Mesendoderm (in vitro differentiated cells): ENCODE results near the gene B3GNT9.

ENCODE experiments used
- DNase-seq: peaks from one replicate; pipeline ENCODE4 v3.0.0; 2013
- H2AK5ac ChIP-seq: 2 replicates; pipeline ENCODE4 v1.6.1; 2013; ENCODE audit warnings: low read length, inconsistent platforms
- H2BK120ac ChIP-seq: 2 replicates; pipeline ENCODE4 v1.6.1; 2013; ENCODE audit warnings: low read depth, mild to moderate bottlenecking, low read length, moderate library complexity, mixed read lengths
- H2BK15ac ChIP-seq: replicated peaks from 2 replicates; pipeline ENCODE4 v1.6.1; 2013; ENCODE audit warnings: low read depth, mild to moderate bottlenecking, moderate library complexity
- H2BK5ac ChIP-seq: 2 replicates; pipeline ENCODE4 v1.6.1; 2013; ENCODE audit warnings: low read length, inconsistent platforms
- H3K18ac ChIP-seq: 2 replicates; pipeline ENCODE4 v1.6.1; 2013; ENCODE audit warnings: mild to moderate bottlenecking, low read length, mixed read lengths
- H3K23ac ChIP-seq: one replicate; pipeline ENCODE4 v1.6.1; 2013; ENCODE audit warnings: low read length
- H3K27ac ChIP-seq: 2 replicates; pipeline ENCODE4 v1.5.1; 2013; ENCODE audit warnings: low read depth, mild to moderate bottlenecking, inconsistent platforms, low read length, moderate library complexity
- H3K27me3 ChIP-seq: 2 replicates; pipeline ENCODE4 v1.6.1; 2013; ENCODE audit warnings: low read length, control low read depth, mild to moderate bottlenecking, inconsistent platforms; ENCODE audit not compliant: insufficient read depth, poor library complexity
- H3K36me3 ChIP-seq: 2 replicates; pipeline ENCODE4 v1.6.1; 2013; ENCODE audit warnings: low read length, inconsistent platforms; ENCODE audit not compliant: control insufficient read depth, insufficient read depth
- H3K4ac ChIP-seq: one replicate; pipeline ENCODE4 v1.6.1; 2013; ENCODE audit warnings: low read depth, mild to moderate bottlenecking, low read length, moderate library complexity
- H3K4me1 ChIP-seq: 2 replicates; pipeline ENCODE4 v1.6.1; 2013; ENCODE audit warnings: low read depth, low read length, inconsistent platforms; ENCODE audit not compliant: control insufficient read depth
- H3K4me2 ChIP-seq: 2 replicates; pipeline ENCODE4 v1.6.1; 2013; ENCODE audit warnings: low read length
- H3K4me3 ChIP-seq: 2 replicates; pipeline ENCODE4 v1.5.1; 2013; ENCODE audit warnings: mild to moderate bottlenecking, low read length
- H3K56ac ChIP-seq: one replicate; pipeline ENCODE4 v1.6.1; 2013; ENCODE audit warnings: low read length
- H3K79me1 ChIP-seq: 2 replicates; pipeline ENCODE4 v1.6.1; 2013; ENCODE audit warnings: low read length, inconsistent platforms
- H3K79me2 ChIP-seq: 2 replicates; pipeline ENCODE4 v1.6.1; 2013; ENCODE audit warnings: mild to moderate bottlenecking, low read length; ENCODE audit not compliant: control insufficient read depth, insufficient read depth
- H3K9ac ChIP-seq: 2 replicates; pipeline ENCODE4 v1.6.1; 2013; ENCODE audit warnings: low read length, inconsistent platforms
- H4K5ac ChIP-seq: one replicate; pipeline ENCODE4 v1.6.1; 2013; ENCODE audit warnings: low read length
- H4K8ac ChIP-seq: one replicate; pipeline ENCODE4 v1.6.1; 2013; ENCODE audit warnings: low read depth, mild to moderate bottlenecking, control low read depth, low read length, moderate library complexity
- WGBS: extraction: QIAGEN DNeasy Blood & Tissue Kit; methylation state at CpG from one replicate; pipeline ENCODE4 v1.1.7; 2013; ENCODE audit warnings: low lambda C conversion rate, missing lambda C conversion rate; ENCODE audit not compliant: insufficient coverage; ENCODE audit errors: extremely low coverage; 5-methylcytosine and 5-hydroxymethylcytosine counted together

Gene B3GNT9

GRCh38 chr16:67100569-67101310 is 50.1 kb downstream of the B3GNT9 start:
- H3K18ac ChIP-seq = no peak overlapping the region

DNA sequence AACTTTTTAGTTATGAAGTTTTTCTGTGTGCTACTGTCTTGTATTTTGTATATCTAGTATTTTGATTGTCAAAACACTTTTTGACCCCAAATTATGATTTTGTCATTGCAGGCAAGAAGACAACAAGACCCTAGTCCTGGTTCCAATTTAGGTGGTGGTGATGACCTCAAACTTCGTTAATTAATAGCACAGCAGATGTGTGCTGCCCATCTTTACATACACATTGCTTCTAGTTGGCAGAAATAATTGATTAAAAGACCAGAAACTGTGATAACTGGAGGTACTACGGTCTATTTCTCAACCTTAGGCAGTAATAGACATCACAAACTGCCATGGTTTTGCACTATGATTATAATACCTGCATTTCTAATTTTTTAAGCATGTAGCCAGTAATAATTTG is 52.2 kb downstream of the B3GNT9 start:
- Histone ChIP-seq H3K79me2 (no peaks in the 10 kb centered on the region), H2BK5ac (no peak overlapping the region), H4K5ac (no peak overlapping the region), H3K27ac (no peak overlapping the region), H3K4me1 (no peaks in the 10 kb centered on the region), H2BK120ac (no peak overlapping the region), H3K56ac (no peak overlapping the region), H2BK15ac (no peak overlapping the region), H4K8ac (no peak overlapping the region), H3K23ac (no peak overlapping the region), H3K4ac (no peak overlapping the region), H3K79me1 (no peaks in the 10 kb centered on the region), H3K4me3 (no peak overlapping the region), H3K36me3 (no peaks in the 10 kb centered on the region), H3K4me2 (no peak overlapping the region), H3K27me3 (no peaks in the 10 kb centered on the region), H3K18ac (no peak overlapping the region), H3K9ac (no peak overlapping the region), H2AK5ac (no peak overlapping the region)
- no CpG with 5 or more reads among the region's 2 CpGs for WGBS
- DNase-seq = no peak

More at GRCh38 chr16:67100569-67101310, 50.1 kb downstream of the B3GNT9 start:
- Histone ChIP-seq H3K79me1 (no peaks in the 10 kb centered on the region), H4K8ac (no peak overlapping the region), H4K5ac (no peak overlapping the region), H2BK5ac (no peak overlapping the region), H2AK5ac (no peak overlapping the region), H2BK120ac (no peak overlapping the region), H3K9ac (no peak overlapping the region), H3K4me3 (no peak overlapping the region), H3K4ac (no peak overlapping the region), H3K4me1 (no peaks in the 10 kb centered on the region), H3K36me3 (no peaks in the 10 kb centered on the region), H3K27ac (no peak overlapping the region), H2BK15ac (no peak overlapping the region), H3K79me2 (no peaks in the 10 kb centered on the region), H3K4me2 (no peak overlapping the region), H3K23ac (no peak overlapping the region), H3K27me3 (no peaks in the 10 kb centered on the region), H3K56ac (no peak overlapping the region)
- no CpG with 5 or more reads among the region's 1 CpG for WGBS
- peak; percentile 22 for DNase-seq
